Measurements from ENCODE around the gene FBXO28. TPM values are rescaled to one million over a fixed set of nuclear protein-coding genes. Genes with fewer than 3 reads are reported as not detected.

Gene FBXO28
- total and polyA plus RNA-seq, 10 of the 15 experiments (the other 5 are each of a cell fraction or from before 2014, with no cell fraction given): 4.3 to 23.2 (median 18.4) TPM

DNA sequence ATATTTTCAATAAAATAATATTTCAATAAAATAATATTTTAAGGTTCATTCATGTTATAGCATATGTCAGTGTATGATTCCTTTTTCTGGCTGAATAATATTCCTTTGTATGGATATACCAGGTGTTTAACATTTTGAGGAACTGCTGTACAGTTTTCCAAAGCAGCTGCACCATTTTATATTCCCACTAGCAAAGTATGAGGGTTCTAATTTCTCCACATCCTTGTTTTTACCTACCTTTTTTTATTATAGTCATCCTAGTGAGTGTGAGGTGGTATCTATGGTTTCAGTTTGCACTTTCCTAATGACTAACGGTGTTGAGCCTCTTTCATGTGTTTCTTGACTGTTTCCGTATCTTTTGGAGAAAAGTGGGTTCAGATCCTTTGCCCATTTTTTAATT lies 74.4 kb downstream of the FBXO28 start:
- in situ Hi-C loops (cut with MboI) (no loop called here), intact Hi-C loops (cut with micrococcal nuclease; ENCODE audit: unreplicated experiment) (no loop called here)
- Histone ChIP-seq H2AFZ (ENCODE audit: control insufficient read depth, low read depth, low read length) (no peak overlapping the region), H4K20me1 (ENCODE audit: control insufficient read depth, insufficient read depth) (no peaks in the 10 kb centered on the region; the same call in 1 of the 2 replicates), H3K27me3 (replicated peaks in 1 of 2; ENCODE audit: control insufficient read depth in 2 of 2, insufficient read depth in 2 of 2, low read length in 1 of 2) (no peaks in the 10 kb centered on the region), H3K9me3 (replicated peaks; ENCODE audit: control insufficient read depth, insufficient read depth, low read length) (no peaks in the 10 kb centered on the region), H3K36me3 (ENCODE audit: control insufficient read depth in 2 of 2, insufficient read depth in 2 of 2, low read length in 1 of 2) (peaks cover 0 to 14% of the 10 kb centered on the region in 2 experiments), H3K27ac (ENCODE audit: control insufficient read depth, insufficient read depth) (no peak overlapping the region), H3K4me2 (ENCODE audit: control insufficient read depth, insufficient read depth) (peak overlapping the region; percentile 59), H3K79me2 (ENCODE audit: control insufficient read depth, insufficient read depth, low read length) (peaks cover 62% of the 10 kb centered on the region), H3K4me3 (0 out of 2 replicates have a peak overlapping the region, but pooled peaks have one; percentile 26), H3K4me1 (ENCODE audit: control insufficient read depth, insufficient read depth, low read length) (peaks cover 8% of the 10 kb centered on the region; the same call in 1 of the 2 replicates), H3K9ac (ENCODE audit: control insufficient read depth, insufficient read depth, low read length) (no peak overlapping the region)
- FAIRE-seq (no peak), ATAC-seq (peak; percentile 13; the same call in 1 of the 3 replicates), DNase-seq (ENCODE audit: low read depth, low spot score) (no peak)
- BruUV-seq (replicated peaks): no TSS peak
- ChIA-PET SMC1A (ENCODE audit: uncharacterized antibody, unreplicated experiment) (interaction anchor here (1.7 to 1.9 kb wide), 2 partner anchors 9 to 15 kb away, joined by 6 to 11 read pairs; no protein-coding TSS in a partner anchor), RAD21 (ENCODE audit: unreplicated experiment) (interaction anchor here (2.1 kb wide), 1 partner anchor 16 kb away, joined by 5 read pairs; no protein-coding TSS in a partner anchor), CTCF (no interaction called here), POLR2A (no interaction called here)
- WGBS (ENCODE audit: insufficient coverage, insufficient replicate concordance, low lambda C conversion rate, missing lambda C conversion rate): 0% methylated on average over 2 of the region's 2 CpGs
- TF ChIP-seq ZSCAN29 (IDR thresholded peaks at IDR 0.05): no peak
- 0 out of 2 replicates have a peak, but pooled peaks have one; percentile 47 for TF ChIP-seq DPF2 (IDR thresholded peaks at IDR 0.05)
- TF ChIP-seq, protein P1, sequence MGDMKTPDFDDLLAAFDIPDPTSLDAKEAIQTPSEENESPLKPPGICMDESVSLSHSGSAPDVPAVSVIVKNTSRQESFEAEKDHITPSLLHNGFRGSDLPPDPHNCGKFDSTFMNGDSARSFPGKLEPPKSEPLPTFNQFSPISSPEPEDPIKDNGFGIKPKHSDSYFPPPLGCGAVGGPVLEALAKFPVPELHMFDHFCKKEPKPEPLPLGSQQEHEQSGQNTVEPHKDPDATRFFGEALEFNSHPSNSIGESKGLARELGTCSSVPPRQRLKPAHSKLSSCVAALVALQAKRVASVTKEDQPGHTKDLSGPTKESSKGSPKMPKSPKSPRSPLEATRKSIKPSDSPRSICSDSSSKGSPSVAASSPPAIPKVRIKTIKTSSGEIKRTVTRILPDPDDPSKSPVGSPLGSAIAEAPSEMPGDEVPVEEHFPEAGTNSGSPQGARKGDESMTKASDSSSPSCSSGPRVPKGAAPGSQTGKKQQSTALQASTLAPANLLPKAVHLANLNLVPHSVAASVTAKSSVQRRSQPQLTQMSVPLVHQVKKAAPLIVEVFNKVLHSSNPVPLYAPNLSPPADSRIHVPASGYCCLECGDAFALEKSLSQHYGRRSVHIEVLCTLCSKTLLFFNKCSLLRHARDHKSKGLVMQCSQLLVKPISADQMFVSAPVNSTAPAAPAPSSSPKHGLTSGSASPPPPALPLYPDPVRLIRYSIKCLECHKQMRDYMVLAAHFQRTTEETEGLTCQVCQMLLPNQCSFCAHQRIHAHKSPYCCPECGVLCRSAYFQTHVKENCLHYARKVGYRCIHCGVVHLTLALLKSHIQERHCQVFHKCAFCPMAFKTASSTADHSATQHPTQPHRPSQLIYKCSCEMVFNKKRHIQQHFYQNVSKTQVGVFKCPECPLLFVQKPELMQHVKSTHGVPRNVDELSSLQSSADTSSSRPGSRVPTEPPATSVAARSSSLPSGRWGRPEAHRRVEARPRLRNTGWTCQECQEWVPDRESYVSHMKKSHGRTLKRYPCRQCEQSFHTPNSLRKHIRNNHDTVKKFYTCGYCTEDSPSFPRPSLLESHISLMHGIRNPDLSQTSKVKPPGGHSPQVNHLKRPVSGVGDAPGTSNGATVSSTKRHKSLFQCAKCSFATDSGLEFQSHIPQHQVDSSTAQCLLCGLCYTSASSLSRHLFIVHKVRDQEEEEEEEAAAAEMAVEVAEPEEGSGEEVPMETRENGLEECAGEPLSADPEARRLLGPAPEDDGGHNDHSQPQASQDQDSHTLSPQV (IDR thresholded peaks at IDR 0.05): no peak
- TF ChIP-seq KLF5 (IDR thresholded peaks at IDR 0.05; ENCODE audit: partially characterized antibody): no peak
- TF ChIP-seq ETV6 (conservative IDR thresholded peaks at IDR 0.05 in 1 of 2, IDR thresholded peaks at IDR 0.05 in 1 of 2; ENCODE audit: borderline replicate concordance in 1 of 2, low read depth in 1 of 2): peak in 1 of 2 experiments; percentile 41; a peak in 1 of 4 replicates
- no peak for TF ChIP-seq BCL11A (IDR thresholded peaks at IDR 0.05; ENCODE audit: low read depth, low read length)
- peak; percentile 86 for TF ChIP-seq JUNB (IDR thresholded peaks at IDR 0.05)
- TF ChIP-seq, protein P2, sequence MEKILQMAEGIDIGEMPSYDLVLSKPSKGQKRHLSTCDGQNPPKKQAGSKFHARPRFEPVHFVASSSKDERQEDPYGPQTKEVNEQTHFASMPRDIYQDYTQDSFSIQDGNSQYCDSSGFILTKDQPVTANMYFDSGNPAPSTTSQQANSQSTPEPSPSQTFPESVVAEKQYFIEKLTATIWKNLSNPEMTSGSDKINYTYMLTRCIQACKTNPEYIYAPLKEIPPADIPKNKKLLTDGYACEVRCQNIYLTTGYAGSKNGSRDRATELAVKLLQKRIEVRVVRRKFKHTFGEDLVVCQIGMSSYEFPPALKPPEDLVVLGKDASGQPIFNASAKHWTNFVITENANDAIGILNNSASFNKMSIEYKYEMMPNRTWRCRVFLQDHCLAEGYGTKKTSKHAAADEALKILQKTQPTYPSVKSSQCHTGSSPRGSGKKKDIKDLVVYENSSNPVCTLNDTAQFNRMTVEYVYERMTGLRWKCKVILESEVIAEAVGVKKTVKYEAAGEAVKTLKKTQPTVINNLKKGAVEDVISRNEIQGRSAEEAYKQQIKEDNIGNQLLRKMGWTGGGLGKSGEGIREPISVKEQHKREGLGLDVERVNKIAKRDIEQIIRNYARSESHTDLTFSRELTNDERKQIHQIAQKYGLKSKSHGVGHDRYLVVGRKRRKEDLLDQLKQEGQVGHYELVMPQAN (conservative IDR thresholded peaks at IDR 0.05): no peak
- peak; percentile 55; the same call in 1 of the 2 replicates for TF ChIP-seq NFIC (IDR thresholded peaks at IDR 0.05; ENCODE audit: low read depth, low read length)
- TF ChIP-seq TAF1 (IDR thresholded peaks at IDR 0.05; ENCODE audit: borderline replicate concordance, low read depth, low read length): no peak
- TF ChIP-seq EED (IDR thresholded peaks at IDR 0.05; ENCODE audit: low read depth): peak; percentile 61; the same call in 1 of the 2 replicates
- peak; percentile 62 for TF ChIP-seq RUNX3 (IDR thresholded peaks at IDR 0.05; ENCODE audit: low read length)
- peak; percentile 62; the same call in 1 of the 2 replicates for TF ChIP-seq ZNF217 (IDR thresholded peaks at IDR 0.05)
- TF ChIP-seq, protein P3, sequence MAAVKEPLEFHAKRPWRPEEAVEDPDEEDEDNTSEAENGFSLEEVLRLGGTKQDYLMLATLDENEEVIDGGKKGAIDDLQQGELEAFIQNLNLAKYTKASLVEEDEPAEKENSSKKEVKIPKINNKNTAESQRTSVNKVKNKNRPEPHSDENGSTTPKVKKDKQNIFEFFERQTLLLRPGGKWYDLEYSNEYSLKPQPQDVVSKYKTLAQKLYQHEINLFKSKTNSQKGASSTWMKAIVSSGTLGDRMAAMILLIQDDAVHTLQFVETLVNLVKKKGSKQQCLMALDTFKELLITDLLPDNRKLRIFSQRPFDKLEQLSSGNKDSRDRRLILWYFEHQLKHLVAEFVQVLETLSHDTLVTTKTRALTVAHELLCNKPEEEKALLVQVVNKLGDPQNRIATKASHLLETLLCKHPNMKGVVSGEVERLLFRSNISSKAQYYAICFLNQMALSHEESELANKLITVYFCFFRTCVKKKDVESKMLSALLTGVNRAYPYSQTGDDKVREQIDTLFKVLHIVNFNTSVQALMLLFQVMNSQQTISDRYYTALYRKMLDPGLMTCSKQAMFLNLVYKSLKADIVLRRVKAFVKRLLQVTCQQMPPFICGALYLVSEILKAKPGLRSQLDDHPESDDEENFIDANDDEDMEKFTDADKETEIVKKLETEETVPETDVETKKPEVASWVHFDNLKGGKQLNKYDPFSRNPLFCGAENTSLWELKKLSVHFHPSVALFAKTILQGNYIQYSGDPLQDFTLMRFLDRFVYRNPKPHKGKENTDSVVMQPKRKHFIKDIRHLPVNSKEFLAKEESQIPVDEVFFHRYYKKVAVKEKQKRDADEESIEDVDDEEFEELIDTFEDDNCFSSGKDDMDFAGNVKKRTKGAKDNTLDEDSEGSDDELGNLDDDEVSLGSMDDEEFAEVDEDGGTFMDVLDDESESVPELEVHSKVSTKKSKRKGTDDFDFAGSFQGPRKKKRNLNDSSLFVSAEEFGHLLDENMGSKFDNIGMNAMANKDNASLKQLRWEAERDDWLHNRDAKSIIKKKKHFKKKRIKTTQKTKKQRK (IDR thresholded peaks at IDR 0.05; ENCODE audit: low read depth, low read length): no peak
- TF ChIP-seq TCF7 (IDR thresholded peaks at IDR 0.05; ENCODE audit: borderline replicate concordance): no peak
- TF ChIP-seq YY1 (IDR thresholded peaks at IDR 0.05; ENCODE audit: low read depth, low read length): no peak
